ENCODE results near the gene NUDT8.
"Not testable (repeated sequence)": the region's sequence is repeated elsewhere in the genome, so short reads cannot be mapped to it uniquely, and the experiment has no call there.

NUDT8 gene

DNA sequence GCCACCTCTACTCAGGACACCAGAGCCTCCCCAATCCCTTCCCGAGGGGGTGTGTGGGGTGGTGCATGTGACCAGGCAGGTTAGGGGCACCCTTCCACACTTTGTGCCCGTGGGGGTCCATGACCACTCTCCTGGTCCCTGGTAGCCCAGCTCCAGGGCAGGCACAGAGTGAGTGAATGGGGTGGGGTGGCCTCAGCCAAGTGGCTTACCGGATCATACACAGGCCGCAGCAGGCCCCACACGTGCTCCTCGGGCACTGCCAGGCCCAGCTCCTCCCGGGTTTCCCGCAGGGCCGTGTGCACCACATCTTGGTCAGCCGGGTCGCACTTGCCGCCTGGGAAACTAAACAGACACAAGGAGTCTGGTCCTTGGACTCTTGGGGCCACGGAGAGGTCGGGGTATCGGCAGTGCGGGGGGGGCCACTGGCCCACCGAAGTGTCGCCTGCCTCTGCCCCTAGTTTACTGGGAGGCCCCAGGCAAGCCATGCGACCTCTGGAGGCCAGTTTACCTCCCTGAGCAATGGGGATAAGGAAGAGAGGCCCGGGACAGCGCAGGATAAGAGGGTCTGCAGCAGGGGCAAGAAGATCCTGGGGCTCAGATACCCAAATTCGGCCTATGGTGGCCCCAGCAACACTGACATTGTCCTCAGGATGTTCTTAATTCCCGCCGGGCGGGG lies 889 bp downstream of the NUDT8 start:
- DNase-seq (ENCODE audit: low read depth), result no peak

DNA sequence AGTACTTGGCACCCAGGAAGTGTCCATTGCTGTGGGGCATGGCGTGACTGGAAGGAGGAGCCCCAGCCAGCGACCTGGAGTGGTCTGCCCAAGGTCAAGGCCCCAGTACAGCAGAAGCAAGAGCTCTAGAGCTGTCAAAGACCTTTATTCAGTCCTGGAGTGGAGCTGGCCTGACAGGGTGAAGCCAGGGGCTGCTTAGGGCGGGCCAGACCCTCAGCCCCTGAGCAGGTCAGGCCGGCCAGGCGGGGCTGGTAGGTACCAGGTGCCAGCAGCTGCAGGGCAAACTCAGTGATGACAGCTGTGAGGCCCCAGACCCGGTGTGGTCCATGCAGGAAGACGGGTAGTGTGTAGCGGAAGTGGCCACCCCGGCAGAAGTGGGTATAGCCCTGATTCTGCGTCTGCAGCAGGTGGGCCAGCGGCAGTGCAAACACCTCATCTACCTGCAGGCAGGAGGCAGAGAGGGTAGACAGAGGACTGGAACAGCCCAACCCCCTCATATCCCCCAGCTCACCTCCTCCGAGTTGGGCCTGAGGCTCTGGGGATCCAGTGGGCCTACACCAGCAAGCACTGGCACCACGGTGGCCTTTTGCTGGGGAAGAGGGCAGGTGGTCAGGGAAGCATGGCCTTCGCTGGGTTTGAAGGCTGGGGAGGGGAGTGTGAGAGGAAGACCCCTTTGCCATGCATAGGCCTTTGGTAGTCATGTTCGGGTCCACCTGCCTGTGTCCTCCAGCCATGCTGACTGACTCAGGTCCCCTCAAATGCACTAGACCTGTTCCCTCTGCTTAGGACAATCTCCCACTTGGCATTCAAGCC lies 1.7 kb downstream of the NUDT8 start:
- DNase-seq (ENCODE audit: low read depth), result no peak

DNA sequence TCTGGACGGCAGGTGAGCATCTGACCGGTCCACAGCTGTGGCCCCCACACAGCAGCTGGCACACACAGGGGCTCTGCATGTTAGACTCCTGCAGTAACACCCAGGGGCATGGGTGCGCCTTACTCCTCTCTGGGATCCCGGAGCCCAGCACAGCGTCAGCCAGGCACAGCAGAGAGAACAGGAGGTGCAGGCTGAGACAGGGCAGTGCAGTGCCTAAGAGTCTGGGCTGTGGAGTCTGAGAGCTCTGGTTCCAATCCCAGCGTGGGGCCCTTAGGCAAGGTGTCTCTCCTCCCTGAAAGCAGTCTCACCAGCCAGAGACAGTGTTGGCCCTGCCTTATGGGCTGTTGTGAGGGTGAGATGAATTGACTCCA lies 2.3 kb downstream of the NUDT8 start:
- DNase-seq (ENCODE audit: low read depth), result no peak

DNA sequence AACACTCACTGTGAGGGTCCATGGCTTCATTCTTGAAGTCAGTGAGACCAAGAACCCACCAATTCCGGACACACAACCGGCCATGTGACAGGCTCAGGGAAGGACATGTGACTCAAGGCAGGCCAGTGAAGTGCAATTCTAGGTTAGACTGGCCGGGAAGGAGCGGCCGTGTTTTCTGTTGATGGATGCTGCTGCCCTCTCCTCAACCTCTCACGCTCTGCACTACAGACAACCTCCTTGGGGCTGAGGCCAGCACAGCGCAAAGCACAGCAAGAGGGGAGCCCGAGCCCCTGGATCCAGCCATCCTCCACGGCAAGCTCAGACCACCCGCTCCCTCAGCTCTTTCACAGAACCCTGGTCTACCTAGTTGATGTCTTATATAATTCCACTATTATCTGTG lies 2.8 kb downstream of the NUDT8 start:
- DNase-seq (ENCODE audit: low read depth), result no peak

DNA sequence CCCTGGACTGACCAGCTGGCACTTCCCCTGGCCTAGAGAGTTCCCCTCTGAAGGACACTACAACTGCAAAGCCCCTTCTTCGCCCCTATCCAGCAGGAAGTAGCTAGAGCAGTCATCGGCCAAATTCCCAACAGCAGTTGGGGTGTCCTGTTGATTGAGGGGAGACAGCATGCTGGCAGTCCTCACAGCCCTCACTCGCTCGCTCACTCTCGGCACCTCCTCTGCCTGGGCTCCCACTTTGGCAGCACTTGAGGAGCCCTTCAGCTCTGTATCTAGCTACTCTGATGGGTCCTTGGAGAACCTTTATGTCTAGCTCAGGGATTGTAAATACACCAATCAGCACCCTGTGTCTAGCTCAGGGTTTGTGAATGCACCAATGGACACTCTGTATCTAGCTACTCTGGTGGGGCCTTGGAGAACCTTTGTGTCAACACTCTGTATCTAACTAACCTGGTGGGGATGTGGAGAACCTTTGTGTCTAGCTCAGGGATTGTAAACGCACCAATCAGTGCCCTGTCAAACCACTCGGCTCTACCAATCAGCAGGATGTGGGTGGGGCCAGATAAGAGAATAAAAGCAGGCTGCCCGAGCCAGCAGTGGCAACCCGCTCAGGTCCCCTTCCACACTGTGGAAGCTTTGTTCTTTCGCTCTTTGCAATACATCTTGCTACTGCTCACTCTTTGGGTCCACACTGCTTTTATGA lies 3.5 kb downstream of the NUDT8 start:
- DNase-seq (ENCODE audit: low read depth), result not testable (repeated sequence)

DNA sequence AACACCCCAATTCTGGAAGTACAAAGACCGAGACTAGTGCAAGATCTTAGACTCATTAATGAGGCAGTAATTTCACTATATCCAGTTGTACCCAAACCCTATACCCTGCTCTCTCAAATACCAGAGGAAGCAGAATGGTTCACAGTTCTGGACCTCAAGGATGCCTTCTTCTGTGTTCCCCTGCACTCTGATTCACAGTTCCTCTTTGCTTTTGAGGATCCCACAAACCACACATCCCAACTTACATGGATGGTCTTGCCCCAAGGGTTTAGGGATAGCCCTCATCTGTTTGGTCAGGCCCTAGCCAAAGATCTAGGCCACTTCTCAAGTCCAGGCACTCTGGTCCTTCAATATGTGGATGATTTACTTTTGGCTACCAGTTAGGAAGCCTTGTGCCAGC lies 5.9 kb downstream of the NUDT8 start:
- not testable (repeated sequence) for DNase-seq (ENCODE audit: low read depth)

DNA sequence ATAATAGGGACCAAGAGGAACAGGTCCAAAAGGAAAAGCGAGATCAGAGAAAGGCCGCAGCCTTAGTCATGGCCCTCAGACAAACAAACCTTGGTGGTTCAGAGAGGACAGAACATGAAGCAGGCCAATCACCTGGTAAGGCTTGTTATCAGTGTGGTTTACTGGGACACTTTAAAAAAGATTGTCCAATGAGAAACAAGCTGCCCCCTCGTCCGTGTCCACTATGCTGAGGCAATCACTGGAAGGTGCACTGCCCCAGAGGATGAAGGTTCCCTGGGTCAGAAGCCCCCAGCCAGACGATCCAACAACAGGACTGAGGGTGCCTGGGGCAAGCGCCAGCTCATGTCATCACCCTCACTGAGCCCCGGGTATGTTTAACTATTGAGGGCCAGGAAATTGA lies 6.8 kb downstream of the NUDT8 start:
- DNase-seq (ENCODE audit: low read depth), result not testable (repeated sequence)

DNA sequence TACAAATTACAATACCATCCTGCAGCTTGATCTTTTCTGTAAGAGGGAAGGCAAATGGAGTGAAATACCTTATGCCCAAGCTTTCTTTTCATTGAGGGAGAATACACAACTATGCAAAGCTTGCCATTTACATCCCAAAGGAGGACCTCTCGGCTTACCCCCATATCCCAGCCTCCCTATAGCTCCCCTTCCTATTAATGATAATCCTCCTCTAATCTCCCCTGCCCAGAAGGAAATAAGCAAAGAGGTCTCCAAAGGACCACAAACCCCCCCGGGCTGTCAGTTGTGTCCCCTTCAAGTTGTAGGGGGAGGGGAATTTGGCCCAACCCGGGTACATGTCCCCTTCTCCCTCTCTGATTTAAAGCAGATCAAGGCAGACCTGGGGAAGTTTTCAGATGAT lies 7.8 kb downstream of the NUDT8 start:
- not testable (repeated sequence) for DNase-seq (ENCODE audit: low read depth)

DNA sequence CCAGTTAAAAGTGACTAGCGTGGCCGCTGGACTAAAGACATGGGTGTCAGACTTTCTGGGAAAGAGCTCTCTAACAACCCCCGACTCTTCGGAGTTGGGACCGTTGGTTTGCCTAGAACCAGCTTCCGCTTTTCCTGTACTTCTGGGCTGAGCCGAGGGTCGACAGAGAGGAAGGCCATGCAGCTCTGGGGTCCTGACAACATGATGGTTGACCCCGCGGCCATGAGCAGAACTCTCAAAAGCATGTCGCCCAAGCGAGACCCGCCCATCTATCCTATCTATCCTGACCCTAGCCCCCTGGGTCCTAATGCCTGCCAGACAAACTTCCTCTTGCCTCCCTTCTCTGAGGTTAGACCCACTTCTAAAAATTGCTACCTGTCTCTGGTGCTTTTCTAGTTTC lies 9.1 kb downstream of the NUDT8 start:
- not testable (repeated sequence) for DNase-seq (ENCODE audit: low read depth)

DNA sequence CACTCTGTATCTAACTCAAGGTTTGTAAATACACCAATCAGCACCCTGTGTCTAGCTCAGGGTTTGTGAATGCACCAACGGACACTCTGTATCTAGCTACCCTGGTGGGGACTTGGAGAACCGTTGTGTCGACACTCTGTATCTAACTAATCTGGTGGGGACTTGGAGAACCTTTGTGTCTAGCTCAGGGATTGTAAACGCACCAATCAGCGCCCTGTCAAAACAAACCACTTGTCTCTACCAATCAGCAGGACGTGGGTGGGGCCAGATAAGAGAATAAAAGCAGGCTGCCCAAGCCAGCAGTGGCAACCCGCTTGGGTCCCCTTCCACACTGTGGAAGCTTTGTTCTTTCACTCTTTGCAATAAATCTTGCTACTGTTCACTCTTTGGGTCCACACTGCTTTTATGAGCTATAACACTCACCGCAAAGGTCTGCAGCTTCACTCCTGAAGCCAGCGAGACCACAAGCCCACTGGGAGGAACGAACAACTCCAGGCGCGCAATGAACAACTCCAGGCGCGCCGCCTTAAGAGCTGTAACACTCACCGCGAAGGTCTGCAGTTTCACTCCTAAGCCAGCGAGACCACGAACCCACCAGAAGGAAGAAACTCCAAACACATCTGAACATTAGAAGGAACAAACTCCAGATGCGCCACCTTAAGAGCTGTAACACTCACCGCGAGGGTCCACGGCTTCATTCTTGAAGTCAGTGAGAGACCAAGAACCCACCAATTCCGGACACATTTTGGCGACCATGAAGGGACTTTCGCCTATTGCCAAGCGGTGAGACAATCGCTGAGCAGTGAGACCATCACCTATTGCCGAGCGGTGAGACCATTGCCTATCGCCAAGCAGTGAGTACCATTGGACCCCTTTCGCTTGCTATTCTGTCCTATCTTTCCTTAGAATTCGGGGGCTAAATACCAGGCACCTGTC lies 9.8 kb downstream of the NUDT8 start:
- DNase-seq (ENCODE audit: low read depth), result not testable (repeated sequence)

DNA sequence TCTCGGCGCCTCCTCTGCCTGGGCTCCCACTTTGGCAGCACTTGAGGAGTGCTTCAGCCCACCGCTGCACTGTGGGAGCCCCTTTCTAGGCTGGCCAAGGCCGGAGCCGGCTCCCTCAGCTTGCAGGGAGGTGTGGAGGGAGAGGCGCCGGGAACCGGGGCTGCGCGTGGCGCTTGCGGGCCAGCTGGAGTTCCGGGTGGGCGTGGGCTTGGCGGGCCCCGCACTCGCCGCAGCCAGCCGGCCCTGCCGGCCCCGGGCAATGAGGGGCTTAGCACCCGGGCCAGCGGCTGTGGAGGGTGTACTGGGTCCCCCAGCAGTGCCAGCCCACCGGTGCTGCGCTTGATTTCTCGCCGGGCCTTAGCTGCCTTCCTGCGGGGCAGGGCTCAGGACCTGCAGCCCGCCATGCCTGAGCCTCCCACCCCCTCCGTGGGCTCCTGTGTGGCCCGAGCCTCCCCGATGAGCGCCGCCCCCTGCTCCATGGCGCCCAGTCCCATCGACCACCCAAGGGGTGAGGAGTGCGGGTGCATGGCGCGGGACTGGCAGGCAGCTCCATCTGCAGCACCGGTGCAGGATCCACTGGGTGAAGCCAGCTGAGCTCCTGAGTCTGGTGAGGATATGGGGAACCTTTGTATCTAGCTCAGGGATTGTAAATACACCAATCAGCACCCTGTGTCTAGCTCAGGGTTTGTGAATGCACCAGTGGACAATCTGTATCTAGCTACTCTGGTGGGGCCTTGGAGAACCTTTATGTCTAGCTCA lies 10.7 kb downstream of the NUDT8 start:
- DNase-seq (ENCODE audit: low read depth), result not testable (repeated sequence)

DNA sequence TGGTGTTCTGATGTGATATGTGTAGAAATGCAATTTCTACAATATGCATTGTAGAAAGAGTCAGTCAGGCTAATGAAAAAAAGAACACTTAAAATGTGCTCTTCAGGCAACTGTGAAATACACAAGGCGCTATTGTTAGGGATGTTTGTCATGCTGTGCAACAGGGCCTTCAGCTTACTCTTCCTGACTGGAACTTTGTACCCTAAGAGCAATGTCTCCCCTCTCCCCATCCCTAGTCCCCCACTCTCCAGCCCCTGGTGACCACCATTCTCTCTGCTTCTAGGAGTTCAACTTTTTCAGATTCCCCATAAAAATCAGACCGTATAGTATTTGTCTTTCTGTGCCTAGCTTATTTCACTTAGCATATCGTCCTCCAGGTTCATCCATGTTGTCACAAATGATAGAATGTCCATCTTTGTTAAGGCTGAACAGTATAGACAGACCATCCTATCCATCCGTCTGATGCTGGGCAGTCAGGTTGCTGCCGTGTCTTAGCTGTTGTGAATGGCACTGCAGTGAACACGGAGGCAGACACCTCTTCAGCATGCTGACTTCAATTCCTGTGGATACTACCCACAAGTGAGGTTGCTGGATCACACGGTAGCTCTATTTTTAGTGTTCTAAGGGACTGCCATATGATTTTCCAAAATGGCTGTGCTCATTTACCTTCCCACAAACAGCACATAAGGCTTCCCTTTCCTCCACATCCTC lies 12.3 kb downstream of the NUDT8 start:
- DNase-seq (ENCODE audit: low read depth), result no peak

DNA sequence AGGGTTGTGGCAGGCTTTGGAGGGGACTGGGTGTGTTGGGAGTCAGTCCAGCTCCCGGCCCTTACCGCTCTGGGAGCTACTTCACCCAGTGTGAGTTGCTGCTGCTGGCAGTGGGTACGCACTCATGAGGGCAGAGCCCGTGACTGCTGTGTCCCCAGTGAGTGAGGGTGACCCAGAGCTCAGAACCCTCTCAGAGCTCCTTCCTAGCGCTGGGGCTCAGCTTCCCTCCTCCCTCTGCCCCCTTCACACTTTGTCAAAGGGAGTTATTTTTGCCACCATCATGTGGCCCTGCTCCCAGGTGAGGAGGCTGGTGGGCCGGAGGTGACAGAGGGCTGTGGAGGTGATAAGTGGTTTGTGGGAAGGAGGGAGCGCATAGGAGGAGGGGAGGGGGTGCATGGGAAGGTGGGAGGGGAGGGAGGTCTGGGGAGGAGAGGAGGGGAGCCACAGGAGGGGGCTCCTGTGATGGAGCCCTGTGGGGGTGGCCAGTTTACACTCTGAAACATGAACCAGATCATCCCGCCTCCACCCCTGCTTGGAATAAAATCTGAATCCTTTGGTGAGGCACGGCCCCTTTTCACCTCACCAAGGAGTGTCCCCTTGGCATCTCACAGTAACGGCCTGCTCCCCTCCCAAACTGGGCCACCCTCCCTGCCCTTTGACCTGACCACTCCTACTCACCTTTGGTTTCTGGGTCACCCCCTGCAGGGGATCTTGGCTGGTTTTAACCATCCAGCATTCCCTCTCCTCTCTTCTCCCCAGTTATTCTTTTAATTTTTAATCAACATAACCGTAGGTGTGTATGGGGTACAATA lies 13.1 kb downstream of the NUDT8 start:
- no peak for DNase-seq (ENCODE audit: low read depth)

DNA sequence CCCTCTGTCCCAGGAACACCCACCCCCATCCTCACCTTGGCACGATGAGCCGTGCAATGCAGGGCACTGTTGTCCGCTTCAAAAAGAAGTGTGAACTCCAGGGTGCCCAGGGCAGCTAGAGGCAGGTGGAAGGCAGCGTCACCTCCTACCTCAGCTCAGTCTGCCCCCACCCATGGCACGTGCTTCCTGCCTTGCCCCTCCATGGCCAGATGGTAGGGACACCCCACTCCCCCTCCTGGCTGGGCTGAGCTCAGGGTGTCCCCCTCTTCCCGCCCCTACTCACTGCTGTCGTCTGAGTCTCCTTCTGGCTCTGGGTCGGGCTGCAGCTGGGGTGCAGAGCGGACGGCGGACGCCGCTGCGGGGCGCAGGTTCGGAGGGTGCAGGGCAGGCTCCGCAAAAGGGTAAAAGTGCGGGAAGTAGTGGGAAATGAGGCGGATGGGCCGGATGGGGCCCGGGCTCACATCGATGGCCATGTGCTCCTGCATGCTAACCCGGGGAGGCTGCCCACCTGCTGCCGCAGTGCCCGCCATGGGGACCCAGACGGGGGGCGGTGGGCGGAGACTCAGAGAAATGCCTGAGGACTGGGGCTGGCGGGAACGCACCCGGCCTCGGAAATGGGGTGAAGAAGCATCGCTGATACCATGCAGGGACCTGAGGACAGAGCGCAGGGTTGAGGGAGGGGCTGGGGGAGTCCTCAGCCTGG lies 13.9 kb downstream of the NUDT8 start:
- DNase-seq (ENCODE audit: low read depth), result no peak

DNA sequence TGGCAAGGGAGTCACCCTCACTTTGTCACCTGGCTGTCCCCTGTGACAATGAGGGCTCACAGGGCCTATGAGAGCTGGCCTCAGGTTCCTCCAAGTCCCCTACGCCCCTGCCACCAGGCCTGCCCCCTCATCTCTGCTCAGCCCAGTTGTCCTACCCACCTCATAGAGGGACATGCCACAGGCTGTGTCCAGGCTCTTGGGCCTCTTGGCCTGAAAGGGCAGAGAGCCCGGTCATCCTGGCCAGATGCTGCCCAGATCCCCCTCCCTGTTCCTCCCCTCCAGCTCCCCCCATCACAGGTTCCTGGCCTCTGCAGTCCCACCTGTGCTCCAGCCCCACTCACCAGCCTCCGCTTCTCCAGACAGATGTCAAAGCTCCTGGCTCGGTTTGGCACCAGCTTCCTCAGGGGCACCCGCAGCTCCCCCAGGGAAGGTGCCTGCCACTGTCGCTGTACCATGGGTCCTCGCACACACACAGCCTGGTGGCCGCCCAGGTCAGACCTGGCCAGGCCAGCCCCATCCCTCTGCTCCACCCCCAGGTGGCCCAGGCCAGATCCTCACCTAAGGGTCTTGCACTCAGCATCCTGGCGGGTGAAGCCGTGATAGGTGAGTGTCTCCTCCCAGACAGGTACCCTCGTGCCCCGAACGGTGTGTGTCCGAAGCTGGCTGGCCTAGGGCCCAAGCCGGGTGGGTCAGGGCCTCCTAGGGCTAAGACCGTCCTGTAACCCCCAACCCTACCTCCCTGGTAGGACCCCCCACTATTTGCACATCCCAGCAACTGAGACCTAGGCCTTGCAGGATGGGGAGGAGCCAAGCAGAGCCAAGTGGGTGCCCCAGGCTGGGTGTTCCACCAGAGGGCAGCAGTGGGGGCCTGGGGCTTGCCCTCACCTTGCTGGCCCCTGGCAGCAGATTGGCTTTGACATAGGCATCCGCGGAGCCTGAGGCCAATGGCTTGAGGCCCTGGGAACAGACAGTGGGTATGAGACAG lies 14.7 kb downstream of the NUDT8 start:
- peak; percentile 7 for DNase-seq (ENCODE audit: low read depth)

DNA sequence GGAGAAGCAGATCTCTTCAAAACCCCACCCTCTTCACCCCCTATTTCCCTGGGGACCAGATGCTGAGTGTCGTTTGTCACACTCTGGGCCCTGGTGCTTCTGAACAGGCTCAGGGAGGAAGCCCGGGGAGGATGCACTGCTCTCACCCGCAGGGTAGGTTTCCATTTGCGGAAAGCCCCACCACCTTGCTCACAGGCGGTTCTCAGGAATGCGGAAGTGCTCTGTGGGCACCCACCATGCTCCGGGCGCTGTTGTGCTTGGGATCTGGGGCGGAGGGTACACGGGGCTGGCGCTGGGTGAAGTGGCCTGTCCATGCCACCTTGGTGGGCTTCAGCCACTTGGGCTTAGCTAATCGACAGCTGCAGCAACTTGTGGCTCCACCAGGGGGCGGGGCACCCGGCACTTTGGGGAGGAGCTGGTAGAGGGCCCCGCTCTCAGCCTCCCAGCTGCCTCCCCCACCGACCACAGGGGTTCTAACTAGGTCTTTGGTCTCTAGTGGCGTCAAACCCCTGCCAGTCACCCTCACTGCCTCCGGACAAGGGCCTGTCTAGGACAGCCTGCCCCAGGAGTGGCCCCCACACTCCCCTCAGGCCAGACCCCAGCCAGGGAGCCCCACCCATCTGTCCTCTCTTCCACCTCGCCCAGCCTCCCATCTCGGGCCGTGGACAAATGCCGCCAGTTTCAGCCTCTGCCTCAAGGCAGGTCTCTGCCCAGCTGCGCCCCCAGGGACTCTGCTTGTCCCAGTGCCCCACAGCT lies 15.6 kb downstream of the NUDT8 start:
- DNase-seq (ENCODE audit: low read depth), result peak; percentile 40

Data from amniotic epithelial cell (primary cell).